Measurements from ENCODE around the gene UBE2Z. TPM values are rescaled to one million over a fixed set of nuclear protein-coding genes. Genes with fewer than 3 reads are reported as not detected.

UBE2Z gene
- total and polyA plus RNA-seq, 4 donors = 10.5 to 23.8 (median 18.8) TPM

- no peak for TF ChIP-seq TAF1 (conservative IDR thresholded peaks at IDR 0.05)
These were observed 2.2 kb upstream of the UBE2Z start (continued) for GRCh38 chr17:48905987-48906515.

GRCh38 chr17:48907713-48908046 lies 527 bp upstream of the UBE2Z start:
- Histone ChIP-seq H3K9me3 (ENCODE audit: control insufficient read depth in 4 of 4, low read length in 3 of 4) (no peaks in the 10 kb centered on the region), H3K4me1 (ENCODE audit: control insufficient read depth in 4 of 4, insufficient read depth in 4 of 4, low read length in 3 of 4) (peaks cover 4 to 24% (median 21%) of the 10 kb centered on the region in 4 donors), H3K4me3 (ENCODE audit: low read depth in 1 of 3, low read length in 3 of 3) (peak overlapping the region; percentile 80 to 97 (median 89)), H3K36me3 (ENCODE audit: control insufficient read depth in 4 of 4, insufficient read depth in 3 of 4, low read depth in 1 of 4, low read length in 3 of 4) (peaks cover 0 to 7% (median 4%) of the 10 kb centered on the region in 4 donors), H3K27me3 (ENCODE audit: control insufficient read depth in 4 of 4, insufficient read depth in 4 of 4, low read length in 3 of 4) (no peaks in the 10 kb centered on the region), H3K9ac (ENCODE audit: low read depth in 1 of 2, low read length in 2 of 2) (peak overlapping the region in 1 of 2 donors; percentile 71), H3K27ac (ENCODE audit: low read depth in 1 of 2, low read length in 2 of 2) (peak overlapping the region; percentile 71 to 81)
- TF ChIP-seq FOXA2 (IDR thresholded peaks at IDR 0.05) (no peak), RAD21 (IDR thresholded peaks at IDR 0.05) (no peak), TAF1 (conservative IDR thresholded peaks at IDR 0.05) (no peak), ZBTB33 (IDR thresholded peaks at IDR 0.05) (no peak), CTCF (IDR thresholded peaks at IDR 0.05; ENCODE audit: low read depth, low read length, missing input control) (no peak), ATF3 (IDR thresholded peaks at IDR 0.05) (no peak), EGR1 (IDR thresholded peaks at IDR 0.05; ENCODE audit: low read depth in 2 of 2) (no peak), JUND (IDR thresholded peaks at IDR 0.05) (no peak), FOXA1 (IDR thresholded peaks at IDR 0.05) (no peak), RXRA (IDR thresholded peaks at IDR 0.05) (no peak), SP1 (IDR thresholded peaks at IDR 0.05) (no peak), HNF4A (conservative IDR thresholded peaks at IDR 0.05) (no peak), GABPA (IDR thresholded peaks at IDR 0.05 in 1 of 2, conservative IDR thresholded peaks at IDR 0.05 in 1 of 2) (no peak), NR2F2 (IDR thresholded peaks at IDR 0.05) (no peak), HNF4G (IDR thresholded peaks at IDR 0.05) (no peak), REST (IDR thresholded peaks at IDR 0.05) (no peak), MAX (IDR thresholded peaks at IDR 0.05) (no peak), YY1 (IDR thresholded peaks at IDR 0.05) (no peak)
- WGBS = 43% methylated on average over 2 of the region's 2 CpGs
- DNase-seq (ENCODE audit: low spot score) = no peak

Data from liver (tissue), 9 donors.